ENCODE data around the gene EPS8L3.
"Not testable (repeated sequence)": the region's sequence is repeated elsewhere in the genome, so short reads cannot be mapped to it uniquely, and the experiment has no call there.

The EPS8L3 gene, protein sequence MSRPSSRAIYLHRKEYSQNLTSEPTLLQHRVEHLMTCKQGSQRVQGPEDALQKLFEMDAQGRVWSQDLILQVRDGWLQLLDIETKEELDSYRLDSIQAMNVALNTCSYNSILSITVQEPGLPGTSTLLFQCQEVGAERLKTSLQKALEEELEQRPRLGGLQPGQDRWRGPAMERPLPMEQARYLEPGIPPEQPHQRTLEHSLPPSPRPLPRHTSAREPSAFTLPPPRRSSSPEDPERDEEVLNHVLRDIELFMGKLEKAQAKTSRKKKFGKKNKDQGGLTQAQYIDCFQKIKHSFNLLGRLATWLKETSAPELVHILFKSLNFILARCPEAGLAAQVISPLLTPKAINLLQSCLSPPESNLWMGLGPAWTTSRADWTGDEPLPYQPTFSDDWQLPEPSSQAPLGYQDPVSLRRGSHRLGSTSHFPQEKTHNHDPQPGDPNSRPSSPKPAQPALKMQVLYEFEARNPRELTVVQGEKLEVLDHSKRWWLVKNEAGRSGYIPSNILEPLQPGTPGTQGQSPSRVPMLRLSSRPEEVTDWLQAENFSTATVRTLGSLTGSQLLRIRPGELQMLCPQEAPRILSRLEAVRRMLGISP

DNA sequence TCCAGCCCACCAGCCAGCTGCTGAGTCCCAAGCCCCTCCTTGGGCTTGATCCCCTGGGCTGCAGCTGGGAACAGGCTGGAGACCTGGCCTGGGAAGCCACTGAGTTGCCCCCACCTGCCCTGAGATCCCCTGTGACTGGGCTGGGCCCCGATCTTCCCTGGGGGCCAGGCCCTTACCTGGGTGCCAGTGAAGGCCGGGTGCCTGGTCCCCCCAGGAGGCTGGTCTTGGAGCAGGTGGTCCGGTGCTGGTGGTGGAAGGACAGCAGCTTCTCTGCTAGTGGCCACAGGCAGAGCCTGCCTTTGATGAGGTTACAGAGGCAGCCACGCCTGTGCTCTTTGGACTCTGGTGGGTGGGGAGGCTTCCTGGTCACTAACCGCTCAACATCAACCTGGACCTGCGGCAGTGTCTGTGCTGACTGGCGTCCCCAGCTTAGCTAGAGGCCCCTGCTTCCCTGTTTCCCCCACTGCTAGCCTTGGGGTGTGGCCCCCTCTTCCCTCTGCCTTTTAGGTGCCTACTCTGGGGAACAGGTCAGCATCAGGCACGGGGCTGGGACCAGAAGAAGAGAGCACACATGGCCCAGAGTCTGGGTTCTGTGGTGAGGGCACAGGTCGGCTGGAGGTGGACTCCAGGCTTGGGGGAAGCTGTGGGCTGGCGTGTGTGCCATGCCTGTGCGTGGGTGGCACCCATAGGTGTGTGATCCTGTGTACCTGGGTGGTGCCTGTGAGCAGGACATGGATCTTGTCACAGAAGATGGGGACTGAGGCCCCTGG lies at the start of gene EPS8L3:
Gene EPS8L3, minus strand, starts transcription at position 278 of the 770 bp plus-strand sequence. CDS start 2,174 bp downstream, outside the sequence.
- no peak for DNase-seq (ENCODE audit: low read depth)

DNA sequence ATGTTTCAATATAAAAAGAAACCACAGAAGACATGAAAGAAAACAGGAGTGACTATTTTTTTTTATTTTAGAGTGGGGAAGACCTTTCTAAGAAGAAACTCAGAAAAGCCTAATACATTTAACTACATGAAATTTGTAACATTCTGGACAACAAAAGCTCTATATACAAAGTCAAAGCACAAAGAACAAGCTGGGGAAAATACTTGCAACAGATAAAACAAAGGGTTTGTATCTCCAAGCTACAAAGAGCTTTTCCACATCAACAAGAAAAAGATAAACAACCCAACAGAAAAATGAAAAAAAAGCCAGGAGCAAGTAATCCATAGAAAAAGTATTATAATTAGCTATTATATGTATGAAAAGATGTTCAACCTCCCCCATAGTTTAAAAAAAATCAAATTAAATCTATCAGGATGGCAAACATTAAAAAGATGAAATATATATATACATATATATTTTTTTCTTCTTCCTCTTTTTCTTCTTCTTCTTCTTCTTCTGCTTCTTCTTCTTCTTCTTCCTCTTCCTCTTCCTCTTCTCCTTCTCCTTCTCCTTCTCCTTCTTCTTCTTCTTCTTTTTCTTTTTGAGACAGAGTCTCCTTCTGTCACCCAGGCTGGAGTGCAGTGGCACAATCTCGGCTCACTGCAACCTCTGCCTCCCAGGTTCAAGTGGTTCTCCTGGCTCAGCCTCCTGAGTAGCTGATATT lies 49.1 kb upstream of the EPS8L3 start:
- no peak for DNase-seq (ENCODE audit: low read depth)

DNA sequence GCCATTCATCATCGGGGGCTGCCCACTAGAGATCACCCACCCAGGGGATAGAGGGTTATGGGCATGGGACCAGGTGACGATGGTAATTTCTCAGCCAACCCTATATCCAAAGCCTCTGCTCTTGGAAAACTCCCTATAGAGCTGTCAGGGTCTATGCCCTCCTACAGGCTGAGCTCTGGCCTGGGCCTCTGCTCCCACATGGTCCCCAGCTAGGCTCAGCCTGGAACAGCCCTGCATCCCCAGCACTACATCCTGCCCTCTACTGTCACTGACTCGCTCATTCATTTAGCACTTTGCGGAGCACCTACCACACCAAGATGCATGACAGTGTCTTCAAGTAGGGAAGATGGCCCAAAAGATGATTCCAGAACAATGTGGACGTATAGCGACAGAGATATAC lies 45.0 kb upstream of the EPS8L3 start:
- DNase-seq (ENCODE audit: low read depth) = no peak

DNA sequence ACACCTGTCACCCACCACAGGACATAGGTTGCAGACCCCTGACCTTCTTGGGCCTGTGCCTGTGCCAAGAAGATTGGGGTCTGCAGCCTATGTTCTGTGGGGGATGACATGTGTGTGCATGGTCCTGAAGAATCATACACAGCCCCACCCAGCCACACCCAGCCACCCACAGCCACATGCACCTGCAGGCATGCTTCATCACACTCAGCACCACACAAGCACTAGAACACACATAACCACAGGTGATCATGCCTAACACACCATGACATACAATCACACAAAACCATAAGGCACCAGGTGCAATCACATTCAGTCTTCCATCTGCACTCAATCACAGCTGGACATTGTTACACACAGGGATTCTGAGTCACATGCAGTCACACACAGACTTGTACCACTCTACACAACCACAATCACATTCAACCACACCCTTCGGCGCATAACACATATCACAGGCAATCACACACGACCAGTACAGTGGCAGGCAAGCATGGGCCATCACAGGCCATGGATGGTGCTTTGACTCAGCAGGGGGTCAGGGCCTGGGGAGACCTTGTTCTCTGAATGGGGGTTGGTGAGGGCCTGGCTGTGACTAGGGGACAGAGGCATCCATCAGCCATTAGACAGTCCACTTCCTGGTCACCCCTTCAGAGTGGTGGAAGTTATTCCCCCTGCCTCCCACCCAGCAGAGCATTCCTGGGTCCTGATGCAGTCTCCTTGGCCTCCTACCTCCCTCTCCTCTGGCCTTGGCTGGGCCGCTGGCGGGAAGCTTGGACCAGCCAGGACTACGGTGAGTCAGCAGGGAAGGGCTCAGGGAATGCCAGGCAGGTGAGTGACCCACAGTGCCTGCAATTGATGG lies 44.3 kb upstream of the EPS8L3 start:
- DNase-seq (ENCODE audit: low read depth) = no peak

DNA sequence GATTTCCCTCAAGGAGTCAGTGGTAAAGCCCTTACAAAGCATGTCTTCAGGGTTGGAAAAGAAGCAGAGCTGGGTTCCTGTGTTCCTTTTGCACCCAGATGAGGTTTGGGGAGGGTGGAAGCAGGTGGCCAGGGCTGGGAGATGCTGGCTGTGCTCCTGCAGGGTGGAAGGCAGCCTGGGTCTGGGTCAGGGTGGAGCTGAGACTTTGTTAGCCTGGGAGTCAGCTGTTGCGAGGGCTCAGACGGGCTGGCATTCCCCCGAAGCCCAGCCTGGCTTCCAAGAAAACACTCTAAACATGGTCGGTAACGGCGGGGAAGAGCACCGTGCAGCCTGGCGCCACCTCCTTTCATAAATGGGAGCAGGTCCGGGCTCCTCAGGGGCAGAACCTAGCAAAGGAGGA lies 43.7 kb upstream of the EPS8L3 start:
- no peak for DNase-seq (ENCODE audit: low read depth)

DNA sequence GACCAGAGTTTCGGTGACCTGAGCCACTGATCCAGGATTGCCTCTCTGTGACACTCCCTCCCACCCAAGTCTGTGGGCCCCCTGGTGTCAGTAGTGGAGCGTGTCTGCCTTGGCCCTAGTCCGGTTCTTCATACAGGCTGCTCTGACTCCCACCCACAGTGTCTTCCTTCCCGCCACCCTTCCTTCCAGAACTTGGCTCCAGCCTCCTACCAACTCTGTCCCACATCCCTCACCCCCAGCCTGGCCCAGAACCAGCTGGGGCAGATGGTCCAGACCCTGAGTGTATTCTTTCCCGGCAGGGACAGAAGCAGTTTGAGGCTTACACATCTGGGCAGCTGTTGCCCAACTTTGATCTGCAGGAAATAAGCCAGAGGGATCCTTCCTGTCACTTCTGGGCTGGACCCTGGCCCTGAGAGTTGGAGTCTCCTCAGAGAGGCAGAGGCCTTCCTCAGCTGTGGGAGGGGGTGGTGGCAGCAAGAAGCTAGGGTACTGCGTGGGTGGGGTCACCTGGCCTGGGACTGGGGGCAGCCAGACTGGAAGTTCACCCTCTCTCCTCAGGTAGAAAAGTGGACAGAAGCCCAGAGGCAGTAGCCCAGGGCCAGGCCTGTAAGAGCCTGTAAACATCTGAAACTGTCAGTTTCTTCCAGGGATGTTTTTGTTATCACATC lies 43.1 kb upstream of the EPS8L3 start:
- no peak for DNase-seq (ENCODE audit: low read depth)

DNA sequence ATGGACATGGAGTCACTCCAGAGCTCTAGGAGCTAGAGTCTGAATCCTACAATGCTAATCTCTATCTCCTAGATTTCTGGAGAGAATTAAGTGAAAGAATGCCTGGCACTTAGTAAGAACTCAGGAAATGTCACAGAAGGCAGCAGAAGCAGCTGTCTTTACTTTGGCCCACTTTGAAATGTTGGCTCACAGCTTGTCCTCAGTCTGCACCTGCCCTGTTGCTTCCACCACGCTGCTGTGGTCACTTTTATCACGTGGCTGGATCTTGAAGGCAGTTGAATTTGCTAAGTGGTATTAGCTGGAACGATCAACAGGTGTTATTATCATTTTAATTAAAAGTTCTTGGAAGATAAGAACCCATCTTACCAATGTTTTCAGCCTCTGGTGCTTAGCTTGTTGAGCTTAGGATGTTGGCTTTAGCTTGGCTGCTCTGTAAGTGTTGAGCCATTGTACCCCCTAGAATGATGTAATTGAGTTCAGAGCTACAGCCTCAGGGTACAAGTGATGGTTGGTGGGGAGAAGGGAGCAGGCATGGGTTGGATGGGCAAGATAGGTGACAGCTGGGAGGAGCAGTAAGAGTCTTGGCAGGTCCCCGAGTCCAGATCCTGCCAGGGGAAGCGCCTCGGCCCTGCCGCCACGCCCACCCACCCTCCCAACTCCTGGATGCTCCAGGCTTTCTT lies 41.9 kb upstream of the EPS8L3 start:
- DNase-seq (ENCODE audit: low read depth) = no peak

DNA sequence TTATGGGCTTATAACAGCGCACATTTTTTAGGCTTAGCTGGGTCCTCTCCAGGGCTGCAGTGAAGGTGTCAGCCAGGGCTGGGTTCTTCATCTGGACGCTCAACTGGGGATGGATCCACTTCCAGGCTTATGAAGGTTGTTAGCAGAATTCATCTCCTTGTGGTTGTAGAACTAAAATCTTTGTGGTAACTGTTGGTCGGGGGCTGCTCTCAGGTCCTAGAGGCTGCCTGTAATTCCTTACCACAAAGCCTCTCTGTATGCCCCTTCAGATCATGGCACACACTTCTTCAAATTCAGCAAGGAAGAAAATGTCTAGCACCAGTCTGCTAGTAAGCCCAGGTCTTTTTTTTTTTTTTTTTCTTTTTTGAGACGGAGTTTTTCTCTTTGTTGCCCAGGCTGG lies 40.9 kb upstream of the EPS8L3 start:
- DNase-seq (ENCODE audit: low read depth) = no peak

DNA sequence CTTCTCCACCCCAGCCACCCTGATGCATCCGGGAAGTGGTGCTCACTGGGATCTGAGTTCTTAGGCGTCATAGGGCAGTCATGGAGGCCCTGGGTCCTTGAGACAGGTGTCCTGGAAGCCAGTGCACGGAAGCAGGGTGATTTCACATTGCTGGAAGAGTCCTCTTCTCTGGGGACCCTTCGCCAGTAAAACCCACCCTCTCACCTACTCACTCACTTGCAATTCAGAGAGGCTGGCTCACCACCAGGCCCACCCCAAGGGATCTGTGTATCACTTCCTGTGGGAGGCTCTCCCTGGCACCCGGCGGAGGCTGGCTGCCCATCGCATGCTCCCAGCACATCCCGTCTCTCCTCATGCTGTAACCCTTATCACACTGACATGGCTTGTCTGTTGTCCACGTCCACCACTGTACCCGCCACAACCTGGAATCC lies 40.2 kb upstream of the EPS8L3 start:
- no peak for DNase-seq (ENCODE audit: low read depth)

DNA sequence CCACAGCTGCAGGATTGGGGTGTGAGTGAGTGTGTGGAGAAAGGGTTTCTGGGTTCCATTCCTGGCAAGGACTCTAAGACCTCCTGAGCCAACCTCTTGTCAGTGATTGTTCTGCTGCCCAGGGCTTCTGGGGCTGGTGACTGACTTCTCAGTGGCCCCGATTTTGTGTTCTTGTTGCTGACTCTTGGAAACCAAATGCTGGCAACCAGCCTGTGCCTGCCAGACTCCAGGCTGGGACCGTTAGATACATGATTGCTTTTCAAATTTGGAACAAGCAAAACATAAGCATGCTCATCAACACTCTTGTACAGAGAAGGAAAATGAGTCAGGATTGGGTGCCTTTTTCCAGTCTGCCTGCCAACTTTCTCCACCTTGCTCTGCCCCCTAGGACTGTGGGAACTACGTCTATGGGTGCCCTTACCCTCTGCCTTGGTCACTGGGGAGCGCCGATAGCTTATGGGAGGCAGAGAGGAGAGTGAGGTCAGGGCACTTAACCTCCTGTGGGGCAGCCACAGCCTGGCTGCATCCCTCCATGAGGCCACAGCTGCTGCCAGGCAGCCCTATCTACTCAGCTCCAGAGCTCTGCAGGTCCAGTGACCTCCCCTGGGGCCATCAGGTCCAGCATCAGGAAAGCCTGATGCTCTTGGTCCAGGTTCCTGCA lies 39.3 kb upstream of the EPS8L3 start:
- no peak for DNase-seq (ENCODE audit: low read depth)

DNA sequence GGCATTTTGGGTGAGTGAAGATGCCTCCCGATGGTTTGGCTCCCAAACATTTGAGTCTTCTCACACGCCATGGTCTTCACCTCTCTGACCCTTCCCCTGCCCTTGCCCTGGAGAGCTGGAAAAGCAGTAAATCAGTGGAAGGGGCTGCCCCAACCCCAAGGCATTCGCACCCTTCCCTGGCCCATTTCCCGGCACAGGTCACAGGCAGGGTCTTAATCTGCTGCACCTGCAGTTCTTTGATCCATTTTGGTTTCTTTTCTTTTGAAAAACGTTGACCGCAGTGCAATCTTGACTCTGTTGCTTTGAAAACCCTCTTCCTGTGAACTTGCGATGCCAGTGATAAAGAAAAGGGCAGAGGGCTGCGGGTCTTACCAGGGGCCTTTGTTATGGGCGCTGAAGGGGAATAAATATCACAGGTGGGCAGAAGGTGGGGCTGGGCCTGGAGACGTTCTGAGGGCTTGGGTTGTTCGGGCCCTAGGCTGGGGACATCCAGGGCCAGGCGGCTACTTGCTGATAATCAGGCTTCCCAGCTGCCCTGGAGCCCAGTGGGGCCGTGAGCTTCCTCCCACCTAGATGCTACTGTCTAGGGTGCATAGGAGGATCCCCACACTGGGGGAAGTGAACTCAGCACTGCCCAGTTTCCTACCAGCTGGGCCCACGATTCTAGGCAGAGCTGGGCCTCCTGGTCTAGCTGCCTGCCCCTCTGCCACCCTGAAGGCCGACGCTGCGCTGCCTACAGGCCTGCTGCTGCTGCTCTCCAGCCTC lies 38.6 kb upstream of the EPS8L3 start:
- DNase-seq (ENCODE audit: low read depth) = no peak

DNA sequence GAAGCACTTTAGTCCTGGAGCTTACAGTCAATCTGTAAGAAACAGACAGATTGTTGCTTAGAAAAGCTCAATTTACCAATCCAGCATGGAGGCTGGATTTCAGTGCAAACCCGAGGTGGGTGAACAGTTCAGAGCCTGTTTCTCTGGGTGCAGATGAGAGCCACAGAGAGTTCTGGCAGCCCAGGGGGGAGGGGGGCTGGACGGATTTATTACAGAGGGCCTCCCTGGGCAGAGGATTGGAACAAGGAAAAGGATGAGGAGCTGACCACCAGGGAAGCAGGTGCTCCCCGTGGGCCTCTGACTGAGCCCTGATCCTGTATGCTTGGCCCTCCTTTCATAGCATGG lies 38.0 kb upstream of the EPS8L3 start:
- DNase-seq (ENCODE audit: low read depth) = no peak

DNA sequence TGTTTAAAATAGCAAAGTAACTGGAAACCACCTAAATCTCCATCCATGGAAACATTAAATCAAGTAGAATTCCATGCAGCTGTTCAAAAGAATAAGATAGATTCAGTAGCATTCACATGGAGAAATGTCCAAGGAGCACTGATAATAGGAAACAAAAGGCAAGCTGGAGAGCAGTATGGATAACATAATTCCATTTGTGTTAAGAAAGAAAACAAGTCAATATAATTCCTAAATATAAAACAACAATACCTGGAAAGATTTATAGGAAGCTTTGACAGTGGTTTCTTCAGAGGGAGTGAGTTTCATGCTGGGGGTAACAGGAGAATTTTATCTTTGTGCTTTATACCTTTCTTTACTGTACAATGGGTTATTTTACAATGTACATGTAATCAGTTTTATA lies 36.6 kb upstream of the EPS8L3 start:
- DNase-seq (ENCODE audit: low read depth) = no peak

DNA sequence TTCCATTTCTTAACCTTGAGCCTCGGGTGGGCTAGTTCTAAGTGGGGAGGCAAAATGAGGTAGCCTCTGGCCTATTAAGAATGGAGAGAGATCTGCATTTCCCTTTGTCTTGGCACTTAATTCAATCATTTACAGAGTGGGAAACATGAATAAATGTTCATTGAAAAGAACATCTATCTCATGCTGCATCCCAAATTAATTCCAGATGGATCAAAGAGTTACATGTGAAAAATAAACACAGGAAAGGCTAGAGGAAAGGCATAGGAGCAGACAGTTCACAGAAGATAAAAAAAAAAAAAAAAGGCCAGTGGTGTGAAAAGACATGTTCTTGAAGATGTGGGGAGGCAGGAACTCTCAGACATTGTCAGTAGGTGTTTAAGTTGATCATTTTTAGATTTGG lies 35.7 kb upstream of the EPS8L3 start:
- no peak for DNase-seq (ENCODE audit: low read depth)

DNA sequence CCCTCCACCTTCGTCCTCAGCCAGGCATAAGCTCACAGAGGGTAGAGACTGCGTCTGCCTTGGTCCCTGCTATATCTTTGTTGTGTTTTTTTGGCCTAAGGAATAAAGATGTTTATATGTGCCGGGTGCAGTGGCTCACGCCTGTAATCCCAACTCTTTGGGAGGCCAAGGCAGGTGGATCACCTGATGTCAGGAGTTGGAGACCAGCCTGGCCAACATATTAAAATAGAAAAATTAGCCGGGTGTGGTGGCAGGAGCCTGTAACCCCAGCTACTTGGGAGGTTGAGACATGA lies 33.5 kb upstream of the EPS8L3 start:
- DNase-seq (ENCODE audit: low read depth) = not testable (repeated sequence)

DNA sequence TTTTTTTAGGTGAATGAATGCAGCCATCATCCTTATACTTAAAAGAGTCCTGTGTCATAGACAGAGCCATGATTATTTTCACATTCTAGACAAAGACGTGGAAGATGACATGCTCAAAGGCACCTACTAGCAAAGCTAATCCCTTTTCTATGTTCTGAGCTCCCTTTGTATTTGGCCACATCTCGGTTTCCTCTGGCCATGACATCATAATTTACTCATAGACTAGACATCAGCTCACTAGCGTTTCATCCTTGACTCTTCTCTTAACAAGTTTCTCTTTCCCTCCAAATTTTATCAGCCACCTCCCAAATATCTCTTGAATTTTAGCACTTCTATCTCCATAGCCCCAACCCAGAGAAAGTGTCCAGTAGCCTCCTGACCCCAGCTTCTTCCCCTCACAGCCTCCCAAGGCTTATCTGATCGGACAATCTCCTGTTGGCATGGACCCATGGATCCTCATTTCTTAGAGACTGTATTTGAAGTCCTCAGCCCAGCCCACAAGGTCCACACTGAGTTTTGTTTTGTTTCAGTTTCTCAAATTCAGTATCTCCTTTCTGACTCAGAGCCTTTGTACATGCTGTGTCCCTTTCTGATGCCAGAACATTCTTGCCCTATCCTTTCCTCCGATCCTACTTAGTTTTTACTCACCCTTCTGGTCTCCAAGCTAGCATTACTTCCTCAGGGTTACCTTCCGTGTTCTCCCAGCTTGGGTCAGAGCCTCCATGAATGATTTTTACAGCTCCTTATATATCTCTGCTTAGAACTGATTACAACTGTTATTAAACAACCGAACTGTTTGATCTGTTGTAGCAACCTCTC lies 33.0 kb upstream of the EPS8L3 start:
- DNase-seq (ENCODE audit: low read depth) = no peak

DNA sequence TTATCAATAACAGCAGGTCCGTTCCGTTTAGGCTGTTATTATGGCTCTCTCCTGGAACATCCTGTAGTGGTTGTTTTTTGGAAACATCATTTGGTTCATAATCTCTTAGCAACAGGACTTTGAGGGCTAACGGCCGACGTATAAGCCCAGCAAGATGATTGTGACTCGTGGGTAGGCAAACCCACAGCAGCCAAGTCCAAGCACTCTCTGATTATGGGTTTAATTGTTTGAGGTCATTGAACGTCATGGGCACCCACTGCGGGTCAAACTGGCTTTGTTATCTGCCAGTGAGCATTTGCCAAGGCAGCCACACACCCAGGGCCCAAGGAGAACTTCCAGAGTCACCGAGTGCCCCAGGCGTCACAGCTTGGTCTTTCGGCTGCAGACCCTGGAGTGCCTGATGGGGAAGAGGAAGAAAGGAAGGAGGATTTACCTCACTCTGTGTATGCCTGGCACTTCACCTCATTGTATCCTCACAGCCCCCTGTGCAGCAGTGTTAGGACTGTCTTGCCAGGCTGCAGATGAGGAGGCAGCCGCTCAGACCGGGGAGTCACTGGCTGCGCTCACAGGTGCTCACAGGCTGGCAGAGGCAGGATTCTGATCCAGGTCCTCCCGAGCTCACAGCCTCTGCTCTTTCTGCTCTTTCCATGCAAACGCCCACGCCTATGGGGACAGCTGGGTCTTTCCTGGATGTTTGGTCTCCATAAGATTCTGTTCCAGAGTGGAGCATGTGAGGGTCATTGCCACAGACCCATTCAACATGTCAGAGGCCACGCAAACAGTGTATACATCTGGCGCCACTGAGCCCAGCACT lies 30.8 kb upstream of the EPS8L3 start:
- no peak for DNase-seq (ENCODE audit: low read depth)
